Ovary (tissue), 9 donors: Measurements from ENCODE around the gene MCRS1. TPM values are rescaled to one million over a fixed set of nuclear protein-coding genes. Genes with fewer than 3 reads are reported as not detected.

Source experiments
- DNase-seq, 5 donors: peaks; one replicate each; pipeline ENCODE4 v3.0.0-alpha.2; 2019 to 2020
- H3K27ac ChIP-seq, 2 donors: fragments of 200-600 bp; one replicate each; pipeline versions ENCODE4 v1.5.1 to v1.8.0; 2019 to 2022
- H3K27me3 ChIP-seq: fragments of 200-600 bp; one replicate; pipeline ENCODE4 v1.8.0; 2022
- H3K36me3 ChIP-seq: fragments of 200-600 bp; sonication (generic); one replicate; pipeline ENCODE4 v1.5.1; 2019
- H3K4me1 ChIP-seq: one replicate; pipeline ENCODE4 v1.8.1; 2013; ENCODE audit warnings: mild to moderate bottlenecking, moderate library complexity; ENCODE audit not compliant: insufficient read depth
- H3K4me3 ChIP-seq: fragments of 200-600 bp; sonication (generic); one replicate; pipeline ENCODE4 v1.5.1; 2017
- H3K9me3 ChIP-seq, 2 donors: fragments of 200-600 bp in 1 of 2; sonication (generic) in 1 of 2; one replicate each; pipeline versions ENCODE4 v1.5.1 to v1.8.1; 2013 to 2019; ENCODE audit warnings: mild to moderate bottlenecking in 1 of 2, moderate library complexity in 1 of 2
- CTCF ChIP-seq, 3 donors: fragments of 450-650 bp in 2 of 3; fragments of 200-600 bp in 1 of 3; IDR thresholded peaks; one replicate each; pipeline versions ENCODE4 v1.5.1 to v1.8.0; 2016 to 2022; ENCODE audit warnings: antibody characterized with exemption in 3 of 3, mild to moderate bottlenecking in 1 of 3
- EP300 ChIP-seq: sonication (generic); formaldehyde crosslinking; IDR thresholded peaks from one replicate; pipeline ENCODE4 v1.6.1; 2017; ENCODE audit warnings: antibody characterized with exemption
- POLR2A ChIP-seq: fragments of 450-650 bp; IDR thresholded peaks from one replicate; pipeline ENCODE4 v1.6.1; 2017; ENCODE audit warnings: antibody characterized with exemption, mild to moderate bottlenecking, moderate library complexity
- WGBS, 3 donors: extraction: QIAGEN DNeasy Blood & Tissue Kit in 1 of 3; methylation state at CpG; one replicate each; pipeline versions ENCODE4 v1.1.5 to v1.1.7; 2013 to 2017; 5-methylcytosine and 5-hydroxymethylcytosine counted together
- intact Hi-C, 4 donors: fragments of 100-400 bp; cut with DNase I; formaldehyde crosslinking; loops; one replicate each; pipeline versions ENCODE4 v1.11.0 to v1.15.1; 2022 to 2023
- polyA plus RNA-seq, 2 donors: library from polyadenylated mRNA; stranded (reverse); fragments of 200-250 nt in 1 of 2; fragments of 350-450 nt in 1 of 2; fragmentation: Illumina TruSeq in 1 of 2; extraction: RNeasy Lipid Tissue Mini Kit (QIAGEN cat#74804) in 1 of 2; gene quantifications; one replicate each; pipeline ENCODE4 v1.2.3, GENCODE V29; 2013 to 2014
- total RNA-seq, 7 donors: library from RNA; depleted of rRNA in 2 of 7; stranded (reverse); fragments of >200 nt in 2 of 7; fragmentation: NEBNext Ultra II Directional in 3 of 7; extraction: Animal tissue kit (Norgen Biotek cat#: 25700) in 3 of 7; gene quantifications; one replicate each; pipeline versions ENCODE4 v1.1.0 to v1.2.4, GENCODE V29; 2016 to 2023
- donor health status: DM: no; HTN: no; CAD: no; lungs with moderate emphysema.
- donor health status: DM: no; HTN: no; CAD: no.
- donor health status: Bipolar disorder and iron deficiency.
- donor health status: DM: yes; HTN: yes; CAD: no.
- donor health status: DM: no; HTN: no; CAD: no.
- donor health status: DM: yes; HTN: yes; CAD: no.

The MCRS1 gene
- total and polyA plus RNA-seq, 9 donors: 14.7 to 56.2 (median 39.5) TPM

- TF ChIP-seq CTCF (IDR thresholded peaks at IDR 0.05): no peak
- DNase-seq: no peak
- WGBS, 3 donors: 16 to 25% (median 23%) methylated on average over 39 to 47 of the region's 47 CpGs
- Histone ChIP-seq H3K27ac (no peak overlapping the region), H3K27me3 (no peaks in the 10 kb centered on the region), H3K4me1 (peaks cover 2% of the 10 kb centered on the region), H3K36me3 (no peaks in the 10 kb centered on the region), H3K9me3 (no peaks in the 10 kb centered on the region), H3K4me3 (no peak overlapping the region)
- intact Hi-C loops: no loop called here
Observed at GRCh38 chr12:49539406-49540228, 28.3 kb downstream of the MCRS1 start.

GRCh38 chr12:49538510-49539403, 29.2 kb downstream of the MCRS1 start, which contains the start of gene KCNH3:
Gene KCNH3 (plus strand): TSS chr12:49539030. CDS start chr12:49539417, 387 bp downstream.
- intact Hi-C loops: no loop called here

GRCh38 chr12:49537752-49538509, 30.0 kb downstream of the MCRS1 start:
- no peak for DNase-seq

More at GRCh38 chr12:49538510-49539403, 29.2 kb downstream of the MCRS1 start, which contains the start of gene KCNH3:
- 0 to 1% (median 1%) methylated on average over 52 to 107 of the region's 107 CpGs for WGBS, 3 donors
- Histone ChIP-seq H3K4me3 (peak within 1 kb of the TSS; percentile 45), H3K4me1 (peaks cover under 1% of the 10 kb centered on the region), H3K27ac (no peak within 1 kb of the TSS), H3K9me3 (no peaks in the 10 kb centered on the region), H3K27me3 (no peaks in the 10 kb centered on the region), H3K36me3 (no peaks in the 10 kb centered on the region)
- DNase-seq: peak; percentile 67 to 76 (median 76)
- TF ChIP-seq EP300 (no peak), POLR2A (no peak), CTCF (IDR thresholded peaks at IDR 0.05) (no peak)

More at GRCh38 chr12:49537752-49538509, 30.0 kb downstream of the MCRS1 start:
- no peaks in the 10 kb centered on the region for H3K36me3 ChIP-seq
- no peak overlapping the region for H3K27ac ChIP-seq
- intact Hi-C loops: no loop called here
- peak overlapping the region; percentile 45 for H3K4me3 ChIP-seq
- no peaks in the 10 kb centered on the region for H3K9me3 ChIP-seq
- H3K4me1 ChIP-seq: no peaks in the 10 kb centered on the region
- WGBS, 3 donors: 0 to 1% (median 1%) methylated on average over 21 to 61 of the region's 61 CpGs
- TF ChIP-seq POLR2A: no peak
- no peak for TF ChIP-seq EP300
- no peak for TF ChIP-seq CTCF (IDR thresholded peaks at IDR 0.05)
- H3K27me3 ChIP-seq: no peaks in the 10 kb centered on the region
